IPS DF 6.9 (cell line): ENCODE measurements around the gene MAP3K5.
"Not testable (repeated sequence)": the region's sequence is repeated elsewhere in the genome, so short reads cannot be mapped to it uniquely, and the experiment has no call there.

Experiments used
- DNase-seq: peaks from one replicate; pipeline ENCODE4 v3.0.0-alpha.2; 2013; ENCODE audit warnings: low read depth, low spot score
- H3K27ac ChIP-seq: one replicate; pipeline ENCODE4 v1.5.1; 2013; ENCODE audit warnings: low read length, control low read depth
- H3K27me3 ChIP-seq: 2 replicates; pipeline ENCODE4 v1.6.1; 2013; ENCODE audit warnings: mild to moderate bottlenecking, low read length; ENCODE audit not compliant: control insufficient read depth, insufficient read depth
- H3K36me3 ChIP-seq: 2 replicates; pipeline ENCODE4 v1.6.1; 2013; ENCODE audit warnings: low read length; ENCODE audit not compliant: control insufficient read depth, insufficient read depth
- H3K4me1 ChIP-seq: 2 replicates; pipeline ENCODE4 v1.6.1; 2013; ENCODE audit warnings: low read length; ENCODE audit not compliant: control insufficient read depth, insufficient read depth
- H3K4me3 ChIP-seq: 2 replicates; pipeline ENCODE4 v1.5.1; 2013; ENCODE audit warnings: mild to moderate bottlenecking, low read length
- H3K9me3 ChIP-seq: 2 replicates; pipeline ENCODE4 v1.6.1; 2013; ENCODE audit warnings: low read length, inconsistent platforms; ENCODE audit not compliant: control insufficient read depth, insufficient read depth
- WGBS: extraction: QIAGEN DNeasy Blood & Tissue Kit; methylation state at CpG from one replicate; pipeline ENCODE4 v1.1.7; 2013; ENCODE audit warnings: mixed read lengths, missing lambda C conversion rate; ENCODE audit not compliant: insufficient read length, insufficient coverage; 5-methylcytosine and 5-hydroxymethylcytosine counted together

The MAP3K5 gene

DNA sequence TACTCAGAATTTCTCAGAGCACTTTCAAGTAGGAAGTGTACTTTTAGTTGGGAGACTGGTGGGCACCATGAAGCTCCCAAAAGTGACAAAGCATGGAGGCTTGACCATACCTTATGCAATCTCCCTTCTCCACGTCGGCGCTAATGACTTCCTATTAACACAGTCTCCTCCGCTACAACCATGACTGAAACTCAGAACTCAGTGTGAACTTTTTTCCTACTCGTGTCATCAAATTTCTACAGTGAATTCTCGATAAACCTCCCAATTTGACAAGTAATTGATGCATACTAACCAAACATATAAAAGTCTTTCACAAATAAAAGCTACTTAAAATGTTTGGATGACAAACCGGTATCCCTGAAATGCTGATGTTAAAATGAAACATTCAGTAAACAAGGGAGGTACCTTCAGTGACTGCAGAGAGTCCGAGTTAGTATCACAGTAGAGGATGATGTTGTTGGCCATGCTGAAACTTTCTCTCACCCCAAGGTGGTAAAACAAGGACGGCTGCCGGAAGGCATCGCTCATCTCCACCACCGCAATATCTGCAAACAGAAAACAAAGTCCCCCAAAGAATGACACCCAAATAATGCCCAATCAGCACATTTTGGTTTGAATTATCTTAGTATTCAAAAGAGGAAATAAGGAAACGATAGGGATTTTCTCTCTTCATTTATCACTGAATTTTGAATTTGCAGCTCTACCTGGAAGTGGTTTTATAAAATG is 72.1 kb downstream of the MAP3K5 start:
- Histone ChIP-seq H3K27ac (no peak overlapping the region), H3K27me3 (no peaks in the 10 kb centered on the region), H3K4me1 (no peaks in the 10 kb centered on the region), H3K9me3 (no peaks in the 10 kb centered on the region), H3K4me3 (no peak overlapping the region), H3K36me3 (no peaks in the 10 kb centered on the region)
- WGBS, result no CpG with 5 or more reads among the region's 13 CpGs
- DNase-seq, result no peak

DNA sequence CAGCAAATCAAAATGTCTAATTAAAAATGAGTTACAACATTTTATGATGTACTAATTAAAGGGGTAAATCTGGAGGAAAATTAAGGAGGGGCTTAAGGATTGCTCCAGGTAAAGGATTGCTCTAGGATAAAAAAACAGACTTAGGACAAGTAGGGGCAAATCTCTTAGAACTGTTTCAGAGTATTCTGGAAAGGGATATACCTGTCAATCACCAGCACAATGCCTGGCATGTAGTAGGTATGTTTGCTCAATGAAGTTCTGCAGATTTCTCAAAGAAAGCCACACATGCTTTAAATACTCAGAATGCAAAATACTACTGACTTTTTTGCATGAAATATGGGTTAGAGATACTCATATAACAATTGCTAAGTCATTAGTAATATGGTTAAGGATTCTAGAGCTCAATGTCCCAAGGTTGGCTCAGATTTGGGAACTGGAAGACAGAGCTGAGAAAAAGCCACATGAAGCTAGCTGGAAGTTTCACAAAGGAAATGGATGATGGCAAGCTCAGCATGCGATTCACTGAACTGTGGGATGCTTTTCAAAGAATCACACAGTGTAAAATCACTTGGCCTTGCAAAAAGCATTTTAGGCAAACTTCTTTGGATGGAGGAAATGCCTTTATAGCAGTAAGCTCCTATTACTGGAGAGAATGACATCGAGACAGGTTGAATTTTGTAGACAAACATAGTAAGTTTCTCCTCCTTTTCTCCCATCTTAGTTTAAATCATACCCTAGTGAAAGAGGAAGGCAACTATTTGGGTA is 72.8 kb downstream of the MAP3K5 start:
- no CpG with 5 or more reads among the region's 2 CpGs for WGBS
- DNase-seq, result no peak
- no peak overlapping the region for H3K27ac ChIP-seq

DNA sequence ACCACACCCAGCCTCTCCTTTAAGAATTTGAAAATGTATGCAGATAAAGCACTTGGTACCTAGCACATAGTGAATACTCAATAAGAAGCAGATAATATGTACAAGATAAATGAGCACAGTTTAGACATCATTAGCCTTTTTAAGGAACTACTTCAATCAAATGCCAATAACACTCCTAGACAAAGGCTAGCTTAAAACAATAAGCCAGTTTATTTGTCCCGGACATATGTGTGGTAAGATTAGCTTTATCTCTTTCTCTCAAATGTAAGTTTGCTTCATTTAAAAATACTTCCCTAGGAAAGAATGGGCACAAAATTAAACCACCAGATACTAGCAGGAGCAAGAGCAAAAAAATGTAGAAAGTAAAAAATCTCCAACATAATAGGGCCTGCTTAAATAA is 73.8 kb downstream of the MAP3K5 start:
- no peak for DNase-seq
- H3K27me3 ChIP-seq, result no peaks in the 10 kb centered on the region
- no peaks in the 10 kb centered on the region for H3K4me1 ChIP-seq
- H3K9me3 ChIP-seq, result no peaks in the 10 kb centered on the region
- no peak overlapping the region for H3K27ac ChIP-seq
- WGBS, result no CpG with 5 or more reads among the region's 1 CpG
- H3K36me3 ChIP-seq, result no peaks in the 10 kb centered on the region
- no peak overlapping the region for H3K4me3 ChIP-seq

More for the DNA sequence above, 72.8 kb downstream of the MAP3K5 start:
- Histone ChIP-seq H3K4me1 (no peaks in the 10 kb centered on the region), H3K27me3 (no peaks in the 10 kb centered on the region), H3K36me3 (no peaks in the 10 kb centered on the region), H3K9me3 (no peaks in the 10 kb centered on the region), H3K4me3 (no peak overlapping the region)

DNA sequence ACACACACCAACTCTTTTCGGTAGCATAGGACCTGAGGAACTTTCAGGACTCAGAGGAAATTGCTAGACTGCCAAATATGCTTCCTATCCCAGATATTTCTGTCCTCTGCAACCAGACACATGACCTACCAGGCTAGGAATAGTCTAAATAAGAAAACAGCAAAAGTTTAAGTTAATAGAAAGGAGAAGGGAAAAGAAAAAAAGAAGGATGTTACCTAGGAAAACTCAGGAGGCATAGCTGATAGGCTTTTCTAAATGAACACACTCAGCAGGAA is 74.6 kb downstream of the MAP3K5 start:
- Histone ChIP-seq H3K9me3 (no peaks in the 10 kb centered on the region), H3K27me3 (no peaks in the 10 kb centered on the region), H3K27ac (no peak overlapping the region), H3K4me3 (no peak overlapping the region), H3K36me3 (no peaks in the 10 kb centered on the region), H3K4me1 (no peaks in the 10 kb centered on the region)
- no CpG with 5 or more reads among the region's 1 CpG for WGBS
- DNase-seq, result no peak

DNA sequence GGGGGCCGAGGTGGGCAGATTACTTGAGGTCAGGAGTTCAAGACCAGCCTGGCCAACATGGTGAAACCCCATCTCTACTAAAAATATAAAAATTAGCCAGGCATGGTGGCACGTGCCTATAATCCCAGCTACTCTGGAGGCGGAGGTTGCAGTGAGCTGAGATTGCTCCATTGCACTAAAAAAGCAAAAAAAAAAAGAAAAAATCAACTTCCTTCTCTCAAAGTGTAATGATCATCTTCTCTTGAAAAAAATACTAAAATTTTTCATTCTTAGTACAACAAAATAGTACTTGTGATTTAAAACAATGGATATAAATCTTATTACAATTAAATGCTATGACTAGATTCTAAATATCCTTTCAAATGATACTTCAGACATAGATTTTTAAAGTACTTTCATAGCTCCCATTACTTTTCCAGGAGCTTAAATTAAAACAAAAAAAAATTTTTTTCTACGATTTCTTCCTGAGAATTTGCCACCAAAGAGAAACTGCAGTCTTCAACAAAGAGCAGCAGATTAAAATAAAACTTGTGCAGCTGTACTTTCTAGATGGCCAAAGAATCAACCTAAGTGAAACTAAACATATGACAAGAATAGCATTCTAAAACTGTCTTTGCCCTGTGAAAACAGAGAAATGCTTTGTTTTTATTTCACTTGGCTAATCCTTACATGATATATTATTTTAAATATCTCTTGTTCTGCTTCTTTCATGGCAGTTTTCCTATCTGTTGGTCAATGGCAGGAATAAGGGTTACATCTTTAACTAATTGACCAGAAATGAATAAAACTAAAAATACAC is 75.2 kb downstream of the MAP3K5 start:
- Histone ChIP-seq H3K27me3 (no peaks in the 10 kb centered on the region), H3K36me3 (no peaks in the 10 kb centered on the region), H3K27ac (no peak overlapping the region), H3K4me3 (no peak overlapping the region), H3K9me3 (no peaks in the 10 kb centered on the region), H3K4me1 (no peaks in the 10 kb centered on the region)
- no peak for DNase-seq
- WGBS, result no CpG with 5 or more reads among the region's 4 CpGs

DNA sequence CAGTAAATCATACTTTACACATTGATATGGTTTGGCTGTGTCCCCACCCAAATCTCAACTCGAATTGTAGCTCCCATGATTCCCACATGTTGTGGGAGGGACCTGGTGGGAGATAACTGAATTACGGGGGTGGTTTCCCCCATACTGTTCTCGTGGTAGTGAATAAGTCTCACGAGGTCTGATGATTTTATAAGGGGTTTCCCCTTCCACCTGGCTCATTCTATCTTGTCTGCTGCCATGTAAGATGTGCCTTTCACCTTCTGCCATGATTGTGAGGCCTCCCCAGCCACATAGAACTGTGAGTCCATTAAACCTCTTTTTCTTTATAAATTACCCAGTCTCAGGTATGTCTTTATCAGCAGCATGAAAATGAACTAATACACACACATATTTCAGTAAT is 79.6 kb downstream of the MAP3K5 start:
- not testable (repeated sequence) for H3K9me3 ChIP-seq, H3K27me3 ChIP-seq, DNase-seq, H3K36me3 ChIP-seq, H3K4me3 ChIP-seq, H3K4me1 ChIP-seq, H3K27ac ChIP-seq
- no CpG with 5 or more reads among the region's 4 CpGs for WGBS

DNA sequence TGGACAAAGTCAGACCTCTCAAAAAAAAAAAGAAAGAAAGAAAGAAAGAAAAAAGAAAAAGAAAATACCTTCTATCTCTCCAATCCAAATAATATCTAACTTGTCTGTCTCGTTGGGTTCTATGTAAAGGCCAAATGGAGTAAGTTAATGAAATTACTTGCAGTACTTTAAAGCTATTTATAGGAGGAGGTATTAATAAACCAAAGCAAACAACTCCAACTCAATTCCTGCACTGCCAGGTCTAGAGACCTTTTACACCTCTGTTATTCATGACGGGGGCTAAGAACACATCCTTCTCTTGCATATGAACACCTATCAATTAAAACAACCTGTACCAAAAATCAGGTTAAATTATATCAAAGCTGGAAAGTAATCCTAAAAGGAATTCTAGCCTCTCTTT is 80.6 kb downstream of the MAP3K5 start:
- WGBS, result no CpG with 5 or more reads among the region's 2 CpGs
- Histone ChIP-seq H3K27ac (no peak overlapping the region), H3K9me3 (no peaks in the 10 kb centered on the region), H3K36me3 (no peaks in the 10 kb centered on the region), H3K4me3 (no peak overlapping the region), H3K4me1 (no peaks in the 10 kb centered on the region), H3K27me3 (no peaks in the 10 kb centered on the region)
- no peak for DNase-seq

DNA sequence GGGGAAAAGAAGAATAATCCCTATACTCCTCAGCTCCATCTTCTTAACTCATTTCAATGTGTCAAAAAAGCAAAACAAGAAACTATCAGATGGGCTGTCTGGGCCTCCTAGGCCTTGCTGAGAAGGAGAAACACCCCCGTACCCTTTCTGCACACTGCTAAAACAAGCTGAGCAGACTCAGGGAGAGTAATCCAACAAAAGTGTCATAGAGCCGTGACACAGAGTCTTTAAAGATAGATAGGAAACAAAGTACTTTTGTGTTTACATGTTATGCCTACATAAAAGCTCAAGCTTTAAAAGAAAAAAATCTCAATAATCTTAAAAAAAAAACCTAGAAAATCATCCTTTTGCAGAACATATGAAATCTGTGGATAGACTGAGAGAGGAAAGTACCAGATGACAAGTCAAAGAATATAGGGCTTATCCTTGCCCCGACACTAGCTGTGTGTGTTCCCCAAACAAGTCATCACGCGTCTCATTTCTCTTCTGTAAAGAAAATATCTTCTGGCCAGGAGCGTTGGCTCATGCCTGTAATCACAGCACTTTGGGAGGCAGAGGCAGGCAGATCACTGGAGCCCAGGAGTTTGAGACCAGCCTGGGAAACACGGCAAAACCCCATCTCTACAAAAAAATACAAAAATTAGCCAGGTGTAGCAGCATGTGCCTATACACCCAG is 81.3 kb downstream of the MAP3K5 start:
- Histone ChIP-seq H3K4me3 (no peak overlapping the region), H3K4me1 (no peaks in the 10 kb centered on the region), H3K9me3 (no peaks in the 10 kb centered on the region), H3K27ac (no peak overlapping the region), H3K36me3 (no peaks in the 10 kb centered on the region), H3K27me3 (no peaks in the 10 kb centered on the region)
- no CpG with 5 or more reads among the region's 7 CpGs for WGBS
- DNase-seq, result no peak

DNA sequence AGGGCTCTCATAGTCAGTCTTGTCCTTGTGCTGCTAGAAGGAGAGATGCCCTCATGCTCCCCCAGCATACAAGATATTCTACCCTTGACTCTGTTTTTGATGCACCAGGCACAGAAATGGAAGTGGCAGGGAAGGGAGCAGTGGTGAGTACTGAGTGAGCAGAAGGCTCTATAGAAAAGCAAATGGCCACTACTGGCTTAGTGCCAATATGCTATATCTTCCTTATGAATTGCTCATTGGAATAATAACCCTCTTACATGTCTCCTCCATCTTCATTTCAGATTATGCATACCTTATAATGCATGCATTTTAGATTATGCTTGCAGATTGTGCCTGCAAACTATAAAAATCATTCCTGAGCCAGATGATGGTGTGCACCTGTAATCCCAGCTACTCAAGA is 82.8 kb downstream of the MAP3K5 start:
- Histone ChIP-seq H3K4me1 (no peaks in the 10 kb centered on the region), H3K27me3 (no peaks in the 10 kb centered on the region), H3K4me3 (no peak overlapping the region), H3K36me3 (no peaks in the 10 kb centered on the region), H3K9me3 (no peaks in the 10 kb centered on the region), H3K27ac (no peak overlapping the region)
- DNase-seq, result no peak

DNA sequence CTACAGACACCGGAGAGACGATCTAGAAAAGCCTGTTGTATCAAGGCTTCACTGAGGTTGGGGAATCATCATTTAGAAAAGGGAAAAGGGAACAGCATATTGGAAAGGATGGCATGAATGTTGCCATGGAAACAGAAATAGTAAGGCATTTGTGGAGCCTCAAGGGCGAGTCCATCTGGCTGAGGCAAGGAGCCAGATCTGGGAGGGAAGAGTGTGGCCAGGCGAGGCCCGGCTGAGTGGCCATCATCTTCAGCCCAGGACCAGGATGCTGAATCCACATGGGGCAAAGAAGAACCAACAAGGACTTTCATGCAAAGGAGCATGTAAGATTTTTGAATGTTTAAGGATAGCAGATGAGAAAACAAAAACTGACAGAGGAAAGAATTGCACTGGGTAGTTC is 85.8 kb downstream of the MAP3K5 start:
- H3K27ac ChIP-seq, result no peak overlapping the region
- DNase-seq, result no peak
- H3K36me3 ChIP-seq, result no peaks in the 10 kb centered on the region
- no peaks in the 10 kb centered on the region for H3K9me3 ChIP-seq
- no peaks in the 10 kb centered on the region for H3K27me3 ChIP-seq
- H3K4me1 ChIP-seq, result no peaks in the 10 kb centered on the region
- no CpG with 5 or more reads among the region's 5 CpGs for WGBS
- H3K4me3 ChIP-seq, result no peak overlapping the region
